ENCODE data around the gene SERTAD3.
"Not testable (repeated sequence)": the region's sequence is repeated elsewhere in the genome, so short reads cannot be mapped to it uniquely, and the experiment has no call there.

Gene SERTAD3

DNA sequence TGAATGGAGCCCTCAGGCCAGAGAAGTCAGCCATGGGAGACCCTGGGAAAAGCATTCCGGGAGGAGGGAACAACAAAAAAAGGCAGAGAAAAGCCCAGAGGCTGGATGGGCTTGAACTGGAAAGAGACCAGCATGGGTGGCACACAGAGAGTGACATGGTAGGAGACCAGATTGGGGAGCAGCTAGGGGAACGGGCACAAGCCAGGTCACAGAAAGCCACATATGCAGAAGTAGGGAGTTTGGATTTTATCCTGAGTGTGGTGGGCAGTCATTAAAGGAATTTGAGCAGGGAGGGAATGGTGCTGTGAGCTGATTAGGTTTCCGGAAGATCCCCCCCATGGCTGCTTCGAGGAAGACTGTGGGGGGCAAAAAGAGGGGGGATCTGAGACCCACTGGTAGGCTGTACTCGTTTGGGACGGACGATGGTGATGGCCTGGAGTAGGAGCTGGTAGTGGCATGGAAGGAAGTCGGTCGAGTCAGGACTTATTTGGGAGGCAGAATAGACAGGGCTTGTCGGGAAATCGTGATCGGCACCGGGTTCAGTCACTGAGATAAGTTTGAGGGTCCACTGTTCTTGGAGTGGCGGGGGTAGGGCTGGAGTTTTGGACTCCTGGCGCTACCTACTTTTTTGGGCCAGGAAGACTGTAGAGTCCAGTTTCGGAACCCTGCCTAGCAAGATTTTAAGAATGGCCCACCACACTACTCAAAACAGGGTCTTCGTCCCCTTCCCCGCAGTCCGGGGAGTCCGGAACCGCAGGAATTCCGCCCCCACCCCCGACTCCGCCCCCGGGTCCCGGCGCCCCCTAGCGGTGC lies 19.3 kb downstream of the SERTAD3 start:
- no peak for DNase-seq

DNA sequence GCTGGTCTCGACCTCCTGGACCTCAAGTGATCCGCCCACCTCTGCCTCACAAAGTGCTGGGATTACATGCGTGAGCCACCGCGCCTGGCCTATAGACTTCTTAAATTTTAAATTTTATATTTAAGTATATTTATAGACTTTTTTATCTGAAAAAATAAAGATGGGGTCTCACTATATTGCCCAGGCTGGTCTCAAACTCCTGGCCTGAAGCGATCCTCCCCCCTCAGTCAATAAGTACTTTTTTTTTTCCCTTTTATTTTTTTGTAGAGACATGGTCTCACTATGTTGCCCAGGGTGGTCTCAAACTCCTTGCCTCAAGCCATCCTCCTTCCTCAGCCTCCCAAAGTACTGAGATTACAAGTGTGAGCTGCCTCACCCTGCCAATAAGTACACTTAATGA lies 20.2 kb downstream of the SERTAD3 start:
- no peak for DNase-seq

DNA sequence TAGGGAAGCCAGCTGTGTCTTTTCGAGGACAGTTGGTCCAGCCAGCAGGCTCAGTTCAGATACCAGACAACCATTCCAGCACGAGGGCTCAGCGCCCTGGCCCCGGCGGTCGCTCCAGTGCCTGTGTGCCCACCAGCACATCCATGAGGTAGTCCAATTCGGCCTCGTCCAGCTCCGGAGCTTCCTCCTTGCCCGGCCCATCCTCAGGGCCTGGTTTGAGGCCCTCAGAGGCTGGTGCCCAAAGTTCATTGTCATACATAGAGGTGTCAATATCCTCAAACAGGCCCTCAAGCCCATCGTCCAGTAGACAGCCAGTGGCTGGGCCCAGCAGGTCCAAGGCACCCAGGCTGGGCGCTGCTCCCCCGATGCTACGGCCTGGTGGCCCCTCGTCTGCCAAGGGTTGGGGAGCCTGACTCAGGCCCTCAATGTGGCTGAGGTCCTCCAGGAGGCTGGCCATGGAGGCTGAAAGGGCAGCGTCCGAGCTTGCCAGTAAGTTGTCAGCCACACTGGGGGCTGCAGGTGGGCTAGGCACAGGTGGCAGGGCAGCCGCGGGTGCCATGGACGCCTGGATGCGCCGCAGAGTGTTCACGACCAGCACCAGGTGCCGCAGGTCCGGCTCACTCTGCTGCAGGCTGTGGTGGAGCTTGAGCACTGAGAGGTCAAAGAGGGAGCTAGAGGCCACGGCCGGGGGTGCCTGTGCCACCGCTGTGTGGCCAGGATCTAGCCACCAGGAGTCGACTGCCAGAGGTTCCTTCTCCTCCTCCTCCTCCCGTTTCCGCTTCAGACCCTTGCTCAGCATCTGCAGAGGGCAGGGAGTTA lies 21.2 kb downstream of the SERTAD3 start:
- no peak for DNase-seq

DNA sequence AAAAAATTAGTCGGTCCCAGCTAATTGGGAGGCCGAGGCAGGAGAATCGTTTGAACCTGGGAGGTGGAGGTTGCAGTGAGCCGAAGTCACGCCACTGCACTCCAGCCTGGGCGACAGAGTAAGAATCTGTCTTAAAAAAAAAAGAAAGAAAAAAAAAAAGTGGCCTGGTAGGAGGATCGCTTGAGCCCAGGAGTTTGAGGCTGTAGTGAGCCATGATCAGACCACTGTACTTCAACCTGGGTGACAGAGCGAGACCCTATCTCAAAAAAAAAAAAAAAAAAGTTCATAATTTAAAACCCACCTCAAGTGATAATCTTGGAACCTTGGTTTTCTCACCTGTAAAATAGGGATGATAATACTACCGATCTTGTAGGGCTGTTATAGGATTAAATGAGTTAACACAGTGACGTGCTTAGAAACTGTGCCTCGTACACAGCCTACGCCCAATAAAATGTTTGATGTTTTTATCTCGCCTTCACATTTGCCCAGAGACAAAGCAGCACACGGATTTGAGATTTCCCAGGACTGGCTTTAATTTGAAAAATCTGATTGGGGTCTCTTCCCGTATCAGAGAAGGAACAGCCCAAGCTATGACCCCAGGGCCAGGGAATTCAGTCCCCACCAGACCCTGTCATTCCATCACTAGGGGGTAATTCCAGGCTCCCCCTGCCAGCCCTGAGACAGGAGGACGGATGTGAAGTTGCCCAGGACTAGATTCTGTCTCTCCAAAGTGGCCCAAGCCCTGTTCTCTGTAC lies 22.0 kb downstream of the SERTAD3 start:
- DNase-seq = no peak

DNA sequence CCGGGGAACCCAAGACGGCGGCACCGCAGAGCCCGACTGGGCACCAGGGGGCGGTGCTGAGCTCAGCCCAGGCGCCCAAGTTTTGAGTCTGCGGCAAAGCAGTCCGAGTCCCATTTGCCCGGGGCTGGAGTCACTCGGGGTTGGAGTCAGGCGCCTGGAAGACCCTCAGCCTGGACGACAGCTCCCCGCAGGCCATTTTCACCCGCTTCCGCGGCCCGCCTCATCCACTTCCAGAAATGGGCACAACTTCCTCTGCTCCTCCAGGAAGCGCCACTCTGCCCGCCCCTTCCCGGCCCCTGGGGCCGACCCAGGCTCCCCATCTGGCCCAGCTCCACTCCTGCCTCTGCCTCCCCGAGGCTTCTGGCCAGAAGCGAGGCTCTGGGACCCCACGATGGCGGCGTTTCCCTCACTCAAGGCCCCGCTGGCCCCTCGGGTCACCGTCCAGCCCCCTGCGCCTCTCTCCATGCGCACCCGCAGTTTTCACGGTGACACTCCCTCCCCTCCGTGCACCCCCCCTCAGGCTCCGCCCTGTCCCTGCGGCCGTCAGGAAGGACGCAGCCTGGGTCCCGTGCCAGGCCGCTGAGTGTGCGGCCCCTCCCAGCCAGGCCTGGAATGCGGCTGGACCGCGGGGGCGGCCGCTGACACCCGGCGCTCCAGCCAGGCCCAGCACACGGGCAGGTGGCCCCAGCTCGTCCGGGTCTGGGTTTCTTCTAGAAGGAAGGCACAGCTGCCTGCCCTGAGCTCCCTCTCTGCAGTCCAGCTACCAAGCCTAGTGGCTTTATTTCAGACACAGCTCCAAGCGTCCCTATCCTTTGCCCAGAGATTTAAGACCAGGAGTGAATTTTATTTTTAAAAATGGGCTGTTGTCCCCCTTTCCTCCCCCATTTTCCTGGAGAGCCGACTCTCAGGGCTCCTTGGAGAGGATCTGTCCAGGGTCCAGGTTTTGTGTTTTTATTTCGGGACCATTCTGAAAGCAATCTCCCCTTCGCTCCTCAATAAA lies 23.1 kb downstream of the SERTAD3 start:
- DNase-seq = peak; percentile 83

DNA sequence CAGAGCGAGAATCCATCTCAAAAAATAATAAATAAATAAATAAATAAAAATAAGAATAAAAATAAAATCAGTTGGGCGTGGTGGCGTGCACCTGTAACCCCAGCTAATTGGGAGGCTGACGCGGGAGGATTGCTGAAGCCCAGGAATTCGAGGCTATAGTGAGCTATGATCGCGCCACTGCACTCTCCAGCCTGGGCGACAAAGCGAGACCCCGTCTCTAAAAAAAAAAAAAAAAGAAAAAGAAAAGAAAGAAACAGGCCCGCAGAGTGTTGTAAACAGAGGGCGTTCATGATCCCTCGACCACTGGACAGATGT lies 23.7 kb downstream of the SERTAD3 start:
- no peak for DNase-seq

DNA sequence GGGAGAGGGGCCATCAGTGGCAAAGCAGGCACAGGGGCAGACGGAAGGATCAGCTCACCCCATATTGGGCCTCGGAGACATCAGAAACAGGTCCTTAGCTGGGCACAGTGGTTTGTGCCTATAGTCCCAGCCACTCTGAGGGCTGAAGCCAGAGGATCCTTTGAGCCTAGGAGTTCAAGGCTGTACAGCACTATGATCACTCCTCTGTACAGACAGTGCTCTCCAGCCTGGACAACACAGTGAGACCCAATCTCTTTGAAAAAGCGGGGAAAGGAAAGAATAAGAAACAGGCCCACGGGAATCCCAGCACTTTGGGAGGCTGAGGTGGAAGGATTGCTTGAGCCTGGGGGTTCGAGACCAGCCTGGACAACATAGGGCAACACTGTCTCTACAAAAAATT lies 24.4 kb downstream of the SERTAD3 start:
- no peak for DNase-seq

DNA sequence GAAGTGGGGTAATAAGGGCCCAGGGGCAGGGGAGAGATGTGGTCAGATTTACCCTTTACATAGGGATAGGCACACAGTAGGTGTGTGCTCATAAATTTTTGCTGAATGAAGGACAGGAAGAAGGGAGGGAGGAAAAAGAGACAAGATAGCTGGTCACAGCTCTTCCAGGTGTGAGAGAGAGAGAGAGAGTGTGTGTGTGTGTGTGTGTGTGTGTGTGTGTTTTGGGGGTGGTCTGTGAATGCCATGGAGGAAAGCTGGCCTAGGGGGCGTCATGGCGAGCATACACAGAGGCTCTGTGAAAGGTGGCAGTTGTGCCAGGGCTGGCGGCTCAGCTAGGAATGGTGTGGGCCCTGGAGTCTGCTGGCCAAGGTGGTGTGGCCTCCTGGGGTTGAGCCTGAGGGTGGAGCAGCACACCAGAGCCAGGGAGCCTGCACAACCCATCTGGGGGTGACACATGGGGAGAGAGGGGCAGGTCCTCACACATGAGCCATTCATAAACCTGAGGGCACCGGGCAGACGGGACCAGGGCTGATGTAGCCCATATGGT lies 25.0 kb downstream of the SERTAD3 start:
- DNase-seq = no peak

DNA sequence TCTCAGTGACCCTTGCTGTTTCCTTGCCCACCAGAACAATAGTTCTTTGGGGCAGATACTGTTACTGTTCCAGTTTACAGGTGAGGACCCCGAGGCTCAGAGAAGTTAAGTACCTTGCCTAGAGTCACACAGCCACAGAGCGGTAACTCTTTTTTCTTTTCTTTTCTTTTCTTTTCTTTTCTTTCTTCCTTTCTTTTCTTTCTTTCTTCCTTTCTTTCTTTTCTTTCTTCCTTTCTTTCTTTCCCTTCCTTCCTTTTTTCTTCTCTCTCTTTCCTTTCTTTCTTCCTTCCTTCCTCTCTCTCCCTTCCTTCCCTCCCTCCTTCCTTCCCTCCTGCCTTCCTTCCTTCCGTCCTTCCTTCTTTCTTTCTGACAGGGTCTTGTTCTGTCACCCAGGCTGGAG lies 26.1 kb downstream of the SERTAD3 start:
- no peak for DNase-seq

DNA sequence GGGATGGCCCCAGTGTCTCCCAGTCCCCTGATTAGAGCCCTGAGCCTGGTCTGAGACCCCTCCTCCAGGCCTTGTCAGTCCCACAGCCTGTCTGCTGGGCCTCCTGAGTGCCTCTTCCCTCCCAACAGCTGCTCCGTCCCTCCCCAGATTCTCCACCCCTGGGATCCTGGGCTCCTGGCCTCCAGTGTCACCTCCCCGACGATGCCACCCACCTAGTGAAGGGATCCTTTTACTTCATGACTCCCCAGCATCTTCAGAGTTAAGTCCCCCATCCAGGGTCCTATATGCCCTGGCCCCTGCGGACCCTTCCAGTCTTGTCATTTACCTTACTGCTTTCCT lies 26.5 kb downstream of the SERTAD3 start:
- no peak for DNase-seq

DNA sequence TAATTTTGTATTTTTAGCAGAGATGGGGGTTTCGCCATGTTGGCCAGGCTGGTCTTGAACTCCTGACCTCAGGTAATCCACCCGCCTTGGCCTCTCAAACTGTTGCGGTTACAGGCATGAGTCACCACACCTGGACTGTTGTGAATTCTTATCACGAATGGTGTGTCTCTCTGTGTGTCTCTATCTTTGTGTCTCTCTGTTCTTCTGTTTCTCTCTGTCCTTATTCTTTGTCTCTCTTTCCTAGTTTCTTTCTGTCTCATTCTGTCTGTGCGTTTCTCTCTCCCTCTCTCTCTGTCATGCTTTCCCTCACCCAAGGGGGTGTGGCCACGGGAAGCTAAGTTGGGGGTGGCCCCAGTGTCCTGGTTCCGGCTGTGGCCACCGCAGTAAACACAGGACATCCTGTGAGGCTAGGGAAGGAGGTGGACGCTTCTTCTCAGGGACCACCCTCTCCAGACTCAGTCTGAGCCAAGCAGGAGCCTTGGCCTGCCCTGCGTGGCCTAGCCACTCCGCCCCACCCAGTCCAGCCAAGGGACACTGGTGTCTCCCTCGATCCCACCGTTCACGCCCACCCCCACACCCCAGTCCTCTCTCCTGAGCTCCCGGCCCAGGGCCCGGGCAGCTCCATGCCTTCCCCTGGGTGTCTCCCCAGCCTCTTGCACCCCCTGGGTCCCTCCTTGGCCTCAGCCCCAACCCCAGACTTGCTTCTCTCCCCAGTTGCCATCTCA lies 27.1 kb downstream of the SERTAD3 start:
- peak; percentile 49 for DNase-seq

DNA sequence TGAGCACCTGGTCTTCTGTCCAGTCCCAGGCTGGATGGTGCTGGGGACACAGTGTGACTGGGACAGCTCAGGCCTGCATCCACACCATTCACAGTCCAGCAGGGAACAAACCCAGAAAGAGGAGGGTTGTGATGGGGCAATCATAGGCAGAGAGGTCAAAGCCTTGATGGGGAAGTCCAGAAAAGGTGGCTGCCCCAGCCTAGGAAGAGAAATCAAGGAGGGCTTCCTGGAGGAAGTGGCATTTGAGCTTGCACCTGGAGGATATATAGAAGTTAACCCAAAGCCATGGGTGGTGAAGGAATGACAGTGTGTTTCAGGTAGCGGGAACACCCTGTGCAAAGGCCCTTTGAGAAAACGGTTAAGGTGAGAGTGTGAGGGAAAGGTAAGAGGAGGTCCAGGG lies 28.4 kb downstream of the SERTAD3 start:
- no peak for DNase-seq

DNA sequence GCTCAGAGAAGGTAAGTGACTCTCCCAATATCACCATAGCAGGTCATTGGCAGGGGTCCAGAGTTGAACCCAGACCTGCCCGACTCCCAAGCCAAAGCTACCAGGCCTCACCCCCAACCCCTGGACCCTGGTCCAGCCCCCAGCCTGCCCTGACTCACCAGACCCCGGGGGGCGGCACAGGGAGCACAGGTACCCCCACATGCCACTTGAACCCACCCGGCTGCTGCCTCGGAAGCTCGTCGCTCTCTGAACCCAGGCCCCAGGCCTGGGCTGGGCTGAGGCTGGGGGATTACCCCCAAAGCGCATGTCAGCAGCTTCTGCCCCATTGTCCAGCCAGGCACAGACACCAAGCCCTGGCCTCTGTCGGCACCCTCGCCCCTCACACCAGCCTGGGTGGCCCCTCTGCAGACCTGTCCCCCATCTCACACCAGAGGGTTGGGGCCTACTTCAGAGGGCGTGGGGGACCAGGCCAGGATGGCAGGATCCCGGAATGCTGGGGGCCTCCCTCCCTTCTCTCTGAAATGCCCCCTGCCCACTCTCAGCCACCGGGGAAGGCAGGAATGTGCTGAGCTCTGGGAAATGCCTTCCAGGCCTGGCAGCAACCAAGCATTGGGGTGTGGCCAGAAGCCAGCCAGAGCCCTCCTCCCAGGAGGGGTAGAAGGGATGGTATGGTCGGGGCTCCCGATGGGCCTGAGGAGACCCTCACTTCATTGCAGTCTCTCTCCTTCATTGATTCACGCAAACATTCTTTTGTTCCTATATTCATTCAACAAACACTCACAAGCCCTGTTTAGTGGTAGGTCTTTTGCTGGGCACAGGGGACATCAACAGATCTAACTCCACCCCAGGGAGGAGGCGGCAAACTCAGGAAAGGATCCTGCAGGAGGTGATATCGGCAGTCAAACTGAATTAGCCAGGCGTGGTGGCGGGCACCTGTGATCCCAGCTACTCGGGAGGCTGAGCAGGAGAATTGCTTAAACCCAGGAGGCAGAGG lies 29.3 kb downstream of the SERTAD3 start:
- no peak for DNase-seq

DNA sequence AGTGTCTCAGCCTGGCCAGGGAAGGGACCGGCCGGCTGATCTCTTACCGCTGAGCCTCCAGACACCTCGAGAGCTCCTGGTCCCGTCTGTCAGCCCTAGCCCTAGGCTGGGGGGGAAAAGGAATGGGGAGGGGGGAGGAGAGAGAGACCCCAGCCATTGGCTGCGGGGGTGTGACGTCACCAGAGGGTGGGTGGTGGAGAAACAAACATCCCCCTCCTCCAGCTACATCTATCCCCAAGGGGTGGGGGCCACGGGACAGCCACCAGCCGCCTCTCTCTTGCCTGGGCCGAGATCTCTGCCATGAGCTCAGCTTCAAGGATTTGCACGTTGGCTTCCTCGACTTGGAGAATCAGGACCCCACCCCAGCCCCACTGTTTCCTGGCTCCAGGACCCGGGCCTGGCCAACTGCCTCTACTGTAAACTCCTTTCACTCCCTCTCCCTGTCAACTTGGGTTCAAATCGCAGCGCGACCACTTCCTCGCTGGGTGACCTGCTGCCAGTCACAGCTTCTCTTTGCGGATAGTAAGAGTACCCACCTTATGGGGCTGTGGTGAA lies 30.8 kb downstream of the SERTAD3 start, which contains the start of gene PRX:
TSS of gene PRX (minus strand) at position 88 of the 555 bp plus-strand sequence. CDS start 5,446 bp downstream, outside the sequence.
- DNase-seq = no peak

DNA sequence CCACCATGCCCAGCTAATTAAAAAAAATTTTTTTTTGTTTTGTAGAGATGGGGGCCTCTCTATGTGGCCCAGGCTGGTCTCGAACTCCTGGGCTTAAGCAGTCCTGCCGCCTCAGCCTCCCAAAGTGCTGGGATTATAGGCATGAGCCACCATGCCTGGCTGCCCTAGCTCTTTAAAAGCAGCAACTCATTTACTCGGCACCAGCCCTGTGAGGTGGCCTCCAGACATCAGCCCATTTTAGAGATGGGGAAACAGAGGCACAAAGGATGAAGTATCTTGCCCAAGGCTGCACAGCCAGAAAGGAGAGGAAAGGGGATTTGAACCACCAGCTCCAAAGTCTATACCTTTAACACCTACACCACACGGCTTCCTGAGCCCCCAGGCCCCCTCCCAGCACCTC lies 31.3 kb downstream of the SERTAD3 start:
- DNase-seq = no peak

DNA sequence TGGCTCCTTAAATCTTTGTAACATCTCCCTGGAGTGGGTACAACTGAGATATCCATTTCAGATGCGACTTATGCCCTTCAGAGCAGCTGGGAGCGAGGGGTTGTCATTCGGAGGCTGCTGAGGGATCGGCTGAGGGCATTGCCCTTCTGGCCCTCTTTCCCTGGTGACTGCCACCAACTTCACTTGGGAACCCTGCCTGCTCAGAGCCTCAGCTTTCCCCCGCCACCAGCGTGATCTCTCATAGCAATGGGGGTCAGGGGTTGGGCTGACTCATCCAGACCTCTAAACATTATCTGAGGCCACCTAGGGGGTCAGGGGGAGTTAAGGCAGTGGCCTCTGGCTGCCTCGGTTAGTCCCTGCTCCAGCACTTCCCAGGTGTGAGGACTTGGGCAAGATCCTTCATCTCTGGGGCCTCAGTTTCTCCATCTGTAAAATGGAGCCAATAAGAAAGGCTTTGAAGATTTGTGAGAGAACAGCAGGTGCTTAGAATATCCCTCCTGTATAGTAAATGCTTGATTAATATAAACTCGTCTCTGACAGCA lies 32.1 kb downstream of the SERTAD3 start:
- no peak for DNase-seq

DNA sequence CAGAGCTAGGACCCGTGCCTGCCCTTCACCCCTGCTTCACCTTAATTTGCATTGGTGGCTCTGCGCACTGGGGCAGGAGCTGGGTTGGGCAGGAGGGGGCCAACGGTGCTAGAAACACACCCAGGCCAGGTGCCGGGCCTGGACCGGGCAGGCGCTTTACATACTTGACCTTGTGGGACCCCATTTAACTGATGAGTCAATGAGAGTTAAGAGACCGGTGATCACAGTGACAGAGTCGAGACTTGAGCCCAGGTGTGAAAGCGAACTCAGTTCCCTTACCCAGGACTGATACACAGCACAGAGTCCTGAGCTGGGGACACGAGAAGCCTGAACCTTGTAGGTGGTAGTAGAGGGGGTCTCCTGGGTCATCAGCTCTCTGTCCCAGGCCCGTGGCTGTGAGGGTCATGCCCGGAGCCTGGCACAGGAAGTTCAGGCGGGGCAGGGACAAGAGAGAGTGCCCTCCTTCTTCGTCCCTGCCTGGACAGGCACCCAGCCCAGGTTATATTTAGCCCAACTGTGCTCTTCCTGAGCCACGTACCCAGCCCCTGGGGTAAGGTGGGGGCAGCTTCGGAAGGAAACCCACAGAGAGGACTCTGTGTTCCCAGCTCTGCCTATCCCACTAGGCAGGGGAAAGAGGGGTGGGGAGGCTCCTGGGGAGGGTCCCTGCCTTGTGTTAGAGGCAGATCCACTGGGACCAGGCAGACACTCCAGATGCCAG lies 32.9 kb downstream of the SERTAD3 start:
- DNase-seq = no peak

DNA sequence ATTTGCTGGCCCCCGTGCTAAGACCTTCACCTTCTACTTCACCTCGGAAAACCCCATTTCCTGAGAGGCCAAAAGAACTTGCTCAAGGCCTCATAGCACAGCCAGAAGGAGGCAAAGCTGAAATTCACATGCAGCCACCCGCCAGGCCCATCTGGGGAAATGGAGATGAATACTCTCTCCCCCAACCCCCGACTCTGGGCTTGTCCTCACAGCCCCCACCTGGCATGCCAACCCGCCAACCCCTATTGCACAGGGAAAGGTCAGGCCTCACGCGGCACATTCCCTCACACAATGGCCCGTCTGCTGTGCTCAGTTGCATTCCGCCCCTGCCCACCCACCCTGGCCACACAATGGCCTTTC lies 34.1 kb downstream of the SERTAD3 start:
- DNase-seq = no peak

DNA sequence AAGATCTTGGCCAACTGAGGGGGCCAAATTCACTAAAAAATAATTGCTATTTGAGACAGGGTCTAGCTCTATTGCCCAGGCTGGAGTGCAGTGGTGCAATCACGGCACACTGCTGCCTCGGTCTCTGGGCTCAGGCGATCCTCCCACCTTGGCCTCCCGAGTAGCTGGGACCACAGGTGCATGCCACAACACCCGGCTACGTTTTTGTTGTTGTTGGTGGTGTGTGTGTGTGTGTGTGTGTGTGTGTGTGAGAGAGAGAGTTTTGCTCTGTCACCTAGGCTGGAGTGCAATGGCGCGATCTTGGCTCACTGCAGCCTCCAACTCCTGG lies 35.6 kb downstream of the SERTAD3 start:
- not testable (repeated sequence) for DNase-seq
